ENCODE data around the gene REN.

Gene REN

DNA sequence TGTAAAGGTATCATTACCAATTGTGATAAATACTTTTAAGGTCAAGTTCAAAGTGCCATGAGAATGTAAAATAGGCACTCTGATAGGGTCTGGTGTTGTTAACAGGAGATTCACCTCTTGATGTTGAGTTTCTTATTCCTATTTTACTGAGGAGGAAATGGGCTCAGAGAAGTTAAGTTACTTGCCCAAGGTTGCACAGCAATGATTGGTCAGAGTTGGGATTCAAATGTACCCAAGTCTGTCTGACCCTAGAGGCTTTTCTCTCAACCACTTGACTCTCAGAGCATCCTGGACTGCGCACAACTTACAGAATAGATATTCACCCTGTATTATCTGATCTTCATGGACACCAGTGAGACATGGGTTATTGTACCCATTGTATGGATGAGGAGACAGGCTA lies 59.3 kb downstream of the REN start:
- no peak for DNase-seq

DNA sequence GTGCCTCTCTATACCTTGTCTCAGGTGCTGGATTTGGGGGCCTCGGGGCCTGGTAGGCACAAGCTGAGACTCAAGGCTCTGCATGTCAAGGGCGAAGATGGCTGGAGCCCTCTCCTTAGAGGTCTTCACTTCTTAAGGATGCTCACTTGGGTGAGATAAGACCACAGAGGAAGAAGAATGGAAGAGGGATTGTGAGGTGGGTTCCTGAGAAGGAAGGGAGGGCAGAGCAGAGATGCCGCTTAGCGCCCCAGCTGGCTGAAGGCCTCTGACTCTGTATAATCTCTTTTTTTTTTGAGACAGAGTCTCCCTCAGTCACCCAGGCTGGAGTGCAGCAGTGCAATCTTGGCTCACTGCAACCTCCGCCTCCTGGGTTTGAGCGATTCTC lies 61.0 kb downstream of the REN start:
- DNase-seq: no peak
